IMR-90 (cell line): ENCODE results near the gene PQBP1. TPM values are rescaled to one million over a fixed set of nuclear protein-coding genes. Genes with fewer than 3 reads are reported as not detected.

Source experiments
- ATAC-seq: fragments of 200-7000 bp; cut with Tn5 transposase; 2 replicates; pipeline ENCODE4 v1.9.1; 2020; ENCODE audit warnings: low read depth, mild to moderate bottlenecking, moderate library complexity
- BruUV-seq: library from RNA; stranded (reverse); fragments of 400-500 nt; replicated peaks from 2 replicates; lab custom pipeline; 2021; lab: Mats Ljungman, UMichigan
- CTCF ChIA-PET: fragments of 300-600 bp; formaldehyde crosslinking; extraction: SDS; loops from one replicate; lab custom pipeline; 2021; ENCODE audit warnings: antibody characterized with exemption; lab: Yijun Ruan, JAX
- POLR2A ChIA-PET: fragments of 300-600 bp; sonication (Branson Sonifier 250); formaldehyde crosslinking; loops from one replicate; lab custom pipeline; 2022; ENCODE audit warnings: antibody characterized with exemption; ENCODE audit not compliant: unreplicated experiment; lab: Charles Lee
- DNase-seq: peaks from one replicate; pipeline ENCODE4 v3.0.0; 2013
- H2AFZ ChIP-seq: replicated peaks from 2 replicates; pipeline ENCODE3; 2013; ENCODE audit warnings: low read length, mild to moderate bottlenecking; ENCODE audit not compliant: poor library complexity
- H2AK5ac ChIP-seq: 2 replicates; pipeline ENCODE4 v1.6.1; 2013; ENCODE audit warnings: low read depth, low read length, inconsistent platforms
- H2AK9ac ChIP-seq: replicated peaks from 2 replicates; pipeline ENCODE3; 2013; ENCODE audit warnings: mild to moderate bottlenecking, low read depth, low read length, moderate library complexity; ENCODE audit not compliant: poor library complexity
- H2BK120ac ChIP-seq: 2 replicates; pipeline ENCODE4 v1.6.1; 2013; ENCODE audit warnings: low read depth, low read length, inconsistent platforms
- H2BK15ac ChIP-seq: 3 replicates; pipeline ENCODE4 v1.6.1; 2013; ENCODE audit warnings: low read depth, low read length, inconsistent platforms
- H2BK20ac ChIP-seq: 2 replicates; pipeline ENCODE4 v1.6.1; 2013; ENCODE audit warnings: low read depth, mild to moderate bottlenecking, inconsistent platforms, low read length, moderate library complexity
- H2BK5ac ChIP-seq: 2 replicates; pipeline ENCODE4 v1.6.1; 2013; ENCODE audit warnings: mild to moderate bottlenecking, low read depth, low read length, inconsistent platforms; ENCODE audit not compliant: poor library complexity, severe bottlenecking
- H3K14ac ChIP-seq: replicated peaks from 2 replicates; pipeline ENCODE4 v1.6.1; 2013; ENCODE audit warnings: low read depth, low read length, inconsistent platforms
- H3K18ac ChIP-seq: 2 replicates; pipeline ENCODE4 v1.6.1; 2013; ENCODE audit warnings: low read depth, low read length, control low read depth
- H3K23ac ChIP-seq: 2 replicates; pipeline ENCODE4 v1.6.1; 2013; ENCODE audit warnings: low read depth, low read length, inconsistent platforms
- H3K27ac ChIP-seq: 2 replicates; pipeline ENCODE4 v1.5.1; 2013; ENCODE audit warnings: mild to moderate bottlenecking, control low read depth, low read length; ENCODE audit not compliant: insufficient read depth
- H3K27me3 ChIP-seq: 2 replicates; pipeline ENCODE4 v1.6.1; 2013; ENCODE audit warnings: low read length; ENCODE audit not compliant: control insufficient read depth, insufficient read depth
- H3K36me3 ChIP-seq: 2 replicates; pipeline ENCODE4 v1.6.1; 2013; ENCODE audit warnings: low read length, mixed read lengths; ENCODE audit not compliant: control insufficient read depth, insufficient read depth
- H3K4ac ChIP-seq: 2 replicates; pipeline ENCODE4 v1.6.1; 2013; ENCODE audit warnings: low read depth, low read length, inconsistent platforms
- H3K4me1 ChIP-seq: 2 replicates; pipeline ENCODE4 v1.6.1; 2013; ENCODE audit warnings: low read length, mixed read lengths; ENCODE audit not compliant: control insufficient read depth, insufficient read depth
- H3K4me2 ChIP-seq: 2 replicates; pipeline ENCODE4 v1.6.1; 2013; ENCODE audit warnings: low read depth, mild to moderate bottlenecking, control low read depth, low read length, moderate library complexity
- H3K4me3 ChIP-seq: 2 replicates; pipeline ENCODE4 v1.5.1; 2013; ENCODE audit warnings: low read depth, mild to moderate bottlenecking, control low read depth, low read length, moderate library complexity; ENCODE audit not compliant: insufficient read depth
- H3K56ac ChIP-seq: 2 replicates; pipeline ENCODE4 v1.6.1; 2013; ENCODE audit warnings: low read length, inconsistent platforms; ENCODE audit not compliant: insufficient read depth; ENCODE audit errors: extremely low read depth
- H3K79me1 ChIP-seq, 2 experiments: 2 replicates each; pipeline ENCODE4 v1.6.1; 2013; ENCODE audit warnings: low read length in 2 of 2, inconsistent platforms in 1 of 2, low read depth in 1 of 2
- H3K9ac ChIP-seq: 2 replicates; pipeline ENCODE4 v1.6.1; 2013; ENCODE audit warnings: low read depth, low read length, control low read depth
- H3K9me1 ChIP-seq: 2 replicates; pipeline ENCODE4 v1.6.1; 2013; ENCODE audit warnings: low read length, inconsistent platforms; ENCODE audit not compliant: insufficient read depth
- H3K9me3 ChIP-seq: 2 replicates; pipeline ENCODE4 v1.6.1; 2013; ENCODE audit warnings: low read length; ENCODE audit not compliant: control insufficient read depth, insufficient read depth
- H4K20me1 ChIP-seq: 2 replicates; pipeline ENCODE4 v1.6.1; 2013; ENCODE audit warnings: low read length, inconsistent platforms; ENCODE audit not compliant: insufficient read depth
- H4K5ac ChIP-seq: 2 replicates; pipeline ENCODE4 v1.6.1; 2013; ENCODE audit warnings: mild to moderate bottlenecking, low read depth, low read length, control low read depth
- H4K8ac ChIP-seq, 2 experiments: 2 replicates each; pipeline ENCODE4 v1.6.1; 2013; ENCODE audit warnings: low read depth in 2 of 2, low read length in 2 of 2, control low read depth in 1 of 2, inconsistent platforms in 1 of 2
- H4K91ac ChIP-seq: 2 replicates; pipeline ENCODE4 v1.6.1; 2013; ENCODE audit warnings: low read depth, low read length, inconsistent platforms; ENCODE audit not compliant: insufficient read depth
- BHLHE40 ChIP-seq: fragments of 150-350 bp; IDR thresholded peaks from 2 replicates; pipeline ENCODE4 v1.6.1; 2016; ENCODE audit warnings: mild to moderate bottlenecking, low read depth, low read length
- MAFK ChIP-seq: IDR thresholded peaks from 2 replicates; pipeline ENCODE4 v1.6.1; 2012; ENCODE audit warnings: low read depth, low read length, improper control_type of control experiment
- MXI1 ChIP-seq: IDR thresholded peaks from 2 replicates; pipeline ENCODE4 v1.6.1; 2012; ENCODE audit warnings: low read depth, mild to moderate bottlenecking, low read length, moderate library complexity, borderline replicate concordance
- POLR2A ChIP-seq: IDR thresholded peaks from 2 replicates; pipeline ENCODE4 v1.6.1; 2012; ENCODE audit warnings: mild to moderate bottlenecking, low read depth, low read length
- RFX5 ChIP-seq: IDR thresholded peaks from 2 replicates; pipeline ENCODE4 v1.8.0; 2012; ENCODE audit warnings: low read depth, mild to moderate bottlenecking, low read length, moderate library complexity
- whole genome bisulfite sequencing, 2 experiments: methylation state at CpG; one replicate each; pipeline versions ENCODE4 v1.1.5 to v1.1.7; 2013; ENCODE audit warnings: missing lambda C conversion rate in 2 of 2; ENCODE audit not compliant: insufficient read length in 1 of 2; ENCODE audit errors: extremely low coverage in 2 of 2; 5-methylcytosine and 5-hydroxymethylcytosine counted together
- dilution Hi-C: fragments of 300-500 bp; cut with HindIII; formaldehyde crosslinking; loops from one replicate; pipeline ENCODE4 v1.14.3; 2018; ENCODE audit warnings: low sequenced_read_pairs; ENCODE audit not compliant: unreplicated experiment
- in situ Hi-C: fragments of 300-500 bp; cut with MboI; formaldehyde crosslinking; loops from 3 replicates; pipeline ENCODE4 v1.14.3; 2019; ENCODE audit warnings: low sequenced_read_pairs, inconsistent platforms, mixed read lengths
- intact Hi-C: fragments of 100-400 bp; cut with micrococcal nuclease; formaldehyde crosslinking; loops from 2 replicates; pipeline ENCODE4 v1.10.0; 2022
- polyA plus RNA-seq, 3 experiments: library from polyadenylated mRNA; depleted of rRNA; stranded (reverse); fragments of >200 nt; gene quantifications; 2 replicates each; pipeline ENCODE4 v1.2.3, GENCODE V29; 2012; ENCODE audit warnings: low replicate concordance in 1 of 3
- total RNA-seq: library from RNA; depleted of rRNA; stranded (reverse); fragments of >200 nt; gene quantifications from 2 replicates; pipeline ENCODE4 v1.2.3, GENCODE V29; 2012
- TF ChIP-seq, protein P1 (sequence below): fragments of 150-350 bp; IDR thresholded peaks from 2 replicates; pipeline ENCODE4 v1.6.1; 2017; ENCODE audit warnings: mild to moderate bottlenecking, antibody characterized with exemption, low read length, low read depth

PQBP1 gene
- total and polyA plus RNA-seq, 2 of the 4 experiments (the other 2 are of a cell fraction) = 96.4 to 120 TPM

DNA sequence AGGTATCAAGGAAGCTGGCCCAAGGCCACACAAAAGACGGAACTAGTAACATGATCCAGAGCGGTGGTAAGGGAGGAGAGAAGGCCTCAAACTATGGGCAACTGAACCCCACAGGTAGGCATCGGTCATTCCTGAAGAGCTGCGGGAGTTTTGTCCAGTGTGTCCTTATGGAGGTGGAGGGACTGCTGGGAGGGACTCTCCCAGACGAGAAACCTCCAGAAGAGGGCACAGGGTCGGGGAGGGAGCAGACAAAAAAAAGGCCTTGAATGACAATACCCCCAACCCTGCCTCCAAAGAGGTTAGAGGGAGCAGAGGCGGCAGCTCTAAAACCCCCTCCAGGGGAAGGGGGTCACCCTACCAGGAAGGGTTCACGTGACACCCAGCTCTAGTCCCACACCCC, 6.5 kb downstream of the PQBP1 start:
- Histone ChIP-seq H4K8ac (no peak overlapping the region), H2BK15ac (no peak overlapping the region), H4K20me1 (peaks cover 2% of the 10 kb centered on the region), H2AK5ac (no peak overlapping the region), H3K9me3 (no peaks in the 10 kb centered on the region; the same call in 1 of the 2 replicates), H2AK9ac (no peak overlapping the region), H4K5ac (no peak overlapping the region), H3K4me2 (no peak overlapping the region), H2AFZ (no peak overlapping the region), H3K27ac (no peak overlapping the region), H3K9me1 (no peaks in the 10 kb centered on the region), H2BK20ac (no peak overlapping the region), H4K91ac (no peak overlapping the region), H2BK5ac (no peak overlapping the region), H3K36me3 (peaks cover 21% of the 10 kb centered on the region), H3K9ac (no peak overlapping the region), H3K14ac (no peak overlapping the region), H3K4me3 (no peak overlapping the region), H3K56ac (no peak overlapping the region), H3K18ac (no peak overlapping the region), H3K4me1 (no peaks in the 10 kb centered on the region), H3K27me3 (no peaks in the 10 kb centered on the region), H3K79me1 (peaks cover 0 to 11% of the 10 kb centered on the region in 2 experiments; a peak in 1 of 4 replicates), H3K23ac (no peak overlapping the region), H3K4ac (no peak overlapping the region), H2BK120ac (no peak overlapping the region)
- in situ Hi-C loops = no loop called here
- ChIA-PET CTCF (no interaction called here), POLR2A (no interaction called here)
- WGBS, 2 experiments = 80% methylated on average over 1 of the region's 8 CpGs; no CpG with 5 or more reads in 1 of the 2 experiments
- intact Hi-C loops = no loop called here
- DNase-seq (no peak), ATAC-seq (no peak)
- dilution Hi-C loops = no loop called here
- TF ChIP-seq, protein P1, sequence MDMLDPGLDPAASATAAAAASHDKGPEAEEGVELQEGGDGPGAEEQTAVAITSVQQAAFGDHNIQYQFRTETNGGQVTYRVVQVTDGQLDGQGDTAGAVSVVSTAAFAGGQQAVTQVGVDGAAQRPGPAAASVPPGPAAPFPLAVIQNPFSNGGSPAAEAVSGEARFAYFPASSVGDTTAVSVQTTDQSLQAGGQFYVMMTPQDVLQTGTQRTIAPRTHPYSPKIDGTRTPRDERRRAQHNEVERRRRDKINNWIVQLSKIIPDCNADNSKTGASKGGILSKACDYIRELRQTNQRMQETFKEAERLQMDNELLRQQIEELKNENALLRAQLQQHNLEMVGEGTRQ = no peak
- TF ChIP-seq BHLHE40 (no peak), RFX5 (no peak), POLR2A (no peak), MXI1 (no peak), MAFK (no peak)
- no TSS peak for BruUV-seq
